GM23248 (cell line): ENCODE results near the gene LRCH4. TPM values are rescaled to one million over a fixed set of nuclear protein-coding genes. Genes with fewer than 3 reads are reported as not detected.

Experiments used
- DNase-seq: peaks from one replicate; pipeline ENCODE4 v3.0.0-alpha.2; 2015
- H2AFZ ChIP-seq: fragments of 200-600 bp; sonication (generic); 2 replicates; pipeline ENCODE4 v1.6.1; 2016; ENCODE audit warnings: antibody characterized with exemption
- H3F3A ChIP-seq: fragments of 200-600 bp; sonication (generic); 2 replicates; pipeline ENCODE4 v1.6.1; 2016; ENCODE audit warnings: mild to moderate bottlenecking, antibody characterized with exemption, mixed run types; ENCODE audit not compliant: insufficient read depth
- H3K27ac ChIP-seq: fragments of 200-600 bp; sonication (generic); 2 replicates; pipeline ENCODE4 v1.5.1; 2016; ENCODE audit warnings: mild to moderate bottlenecking
- H3K27me3 ChIP-seq: fragments of 200-600 bp; sonication (generic); replicated peaks from 2 replicates; pipeline ENCODE4 v1.6.1; 2016; ENCODE audit warnings: mild to moderate bottlenecking; ENCODE audit not compliant: insufficient read depth
- H3K36me3 ChIP-seq: fragments of 200-600 bp; sonication (generic); 2 replicates; pipeline ENCODE4 v1.6.1; 2016; ENCODE audit warnings: low read depth, mild to moderate bottlenecking
- H3K4me1 ChIP-seq: fragments of 200-600 bp; sonication (generic); 2 replicates; pipeline ENCODE4 v1.6.1; 2016; ENCODE audit warnings: mild to moderate bottlenecking; ENCODE audit not compliant: insufficient read depth
- H3K4me2 ChIP-seq: fragments of 200-600 bp; sonication (generic); one replicate; pipeline ENCODE4 v1.6.1; 2016; ENCODE audit warnings: mild to moderate bottlenecking; ENCODE audit not compliant: unreplicated experiment
- H3K4me3 ChIP-seq: fragments of 200-600 bp; sonication (generic); 2 replicates; pipeline ENCODE4 v1.5.1; 2016; ENCODE audit warnings: mild to moderate bottlenecking
- H3K79me2 ChIP-seq: fragments of 200-600 bp; sonication (generic); 2 replicates; pipeline ENCODE4 v1.6.1; 2016; ENCODE audit warnings: mild to moderate bottlenecking; ENCODE audit not compliant: insufficient read depth
- H3K9ac ChIP-seq: fragments of 200-600 bp; sonication (generic); 2 replicates; pipeline ENCODE4 v1.6.1; 2016; ENCODE audit warnings: mild to moderate bottlenecking
- H3K9me2 ChIP-seq: fragments of 200-600 bp; sonication (generic); 2 replicates; pipeline ENCODE4 v1.6.1; 2016; ENCODE audit warnings: mixed run types, mild to moderate bottlenecking, moderate library complexity; ENCODE audit not compliant: insufficient read depth
- H3K9me3 ChIP-seq: fragments of 200-600 bp; sonication (generic); one replicate; pipeline ENCODE4 v1.6.1; 2017; ENCODE audit warnings: low read depth
- H4K20me1 ChIP-seq: fragments of 200-600 bp; sonication (generic); 2 replicates; pipeline ENCODE4 v1.6.0; 2016; ENCODE audit not compliant: insufficient read depth
- EZH2 ChIP-seq: fragments of 200-600 bp; sonication (generic); IDR thresholded peaks from 2 replicates; pipeline ENCODE4 v1.6.1; 2018; ENCODE audit warnings: antibody characterized with exemption, mild to moderate bottlenecking; ENCODE audit not compliant: insufficient read depth, poor library complexity, severe bottlenecking
- EZH2phosphoT487 ChIP-seq: fragments of 200-600 bp; sonication (generic); IDR thresholded peaks from 2 replicates; pipeline ENCODE4 v1.6.1; 2018; ENCODE audit warnings: antibody characterized with exemption, moderate library complexity, mild to moderate bottlenecking, low read depth; ENCODE audit not compliant: insufficient read depth
- WGBS, 2 experiments: methylation state at CpG; one replicate each; pipeline ENCODE4 v1.1.6; 2015 to 2017; ENCODE audit warnings: low lambda C conversion rate in 2 of 2, low coverage in 1 of 2; ENCODE audit errors: missing lambda C conversion rate in 2 of 2; 5-methylcytosine and 5-hydroxymethylcytosine counted together
- in situ Hi-C: fragments of 300-500 bp; cut with MboI; formaldehyde crosslinking; loops from 2 replicates; pipeline ENCODE4 v1.15.0; 2020
- polyA plus RNA-seq: library from polyadenylated mRNA; unstranded; fragments of >200 nt; fragmentation: Nextera tagmentation; extraction: Ambion mirVana; gene quantifications from 2 replicates; pipeline ENCODE4 v1.2.1, GENCODE V29; 2016
- total RNA-seq: library from RNA; depleted of rRNA; stranded (reverse); fragments of >200 nt; shearing (Covaris generic); gene quantifications from 2 replicates; pipeline ENCODE4 v1.2.3, GENCODE V29; 2014

The LRCH4 gene
- total and polyA plus RNA-seq, 2 experiments from 2014 or later, result 12.9 to 13.6 TPM

GRCh38 chr7:100607111-100607510 is 21.2 kb upstream of the LRCH4 start:
- TF ChIP-seq EZH2, result no peak
- no peak for TF ChIP-seq EZH2phosphoT487
- H3K4me1 ChIP-seq, result no peaks in the 10 kb centered on the region
- H3F3A ChIP-seq, result peaks cover 29% of the 10 kb centered on the region
- no peak overlapping the region for H2AFZ ChIP-seq
- H3K27ac ChIP-seq, result no peak overlapping the region
- no peak overlapping the region for H3K9ac ChIP-seq
- in situ Hi-C loops, result no loop called here
- WGBS, 2 experiments, result 70 to 90% methylated on average over 8 of the region's 8 CpGs
- H3K27me3 ChIP-seq, result no peaks in the 10 kb centered on the region
- 0 out of 2 replicates have a peak, but pooled peaks cover 6% of the 10 kb centered on the region for H3K79me2 ChIP-seq
- no peaks in the 10 kb centered on the region for H4K20me1 ChIP-seq
- H3K4me2 ChIP-seq, result no peak overlapping the region
- peaks cover 3% of the 10 kb centered on the region; the same call in 1 of the 2 replicates for H3K36me3 ChIP-seq
- H3K9me3 ChIP-seq, result no peaks in the 10 kb centered on the region
- H3K9me2 ChIP-seq, result no peaks in the 10 kb centered on the region
- DNase-seq, result peak; percentile 46
- H3K4me3 ChIP-seq, result no peak overlapping the region

- Histone ChIP-seq H3K4me2 (no peak overlapping the region), H2AFZ (no peak overlapping the region), H3K27me3 (no peaks in the 10 kb centered on the region), H3F3A (peaks cover 29% of the 10 kb centered on the region), H3K27ac (no peak overlapping the region), H3K9me2 (no peaks in the 10 kb centered on the region), H3K4me3 (no peak overlapping the region), H3K9me3 (no peaks in the 10 kb centered on the region), H4K20me1 (no peaks in the 10 kb centered on the region), H3K79me2 (0 out of 2 replicates have a peak, but pooled peaks cover 6% of the 10 kb centered on the region), H3K36me3 (peaks cover 3% of the 10 kb centered on the region; the same call in 1 of the 2 replicates), H3K9ac (no peak overlapping the region), H3K4me1 (no peaks in the 10 kb centered on the region)
- WGBS, 2 experiments, result 94 to 96% methylated on average over 11 to 12 of the region's 12 CpGs
- no peak for DNase-seq
- TF ChIP-seq EZH2phosphoT487 (no peak), EZH2 (no peak)
- in situ Hi-C loops, result no loop called here
Observed at GRCh38 chr7:100606313-100606712, 20.4 kb upstream of the LRCH4 start.

DNA sequence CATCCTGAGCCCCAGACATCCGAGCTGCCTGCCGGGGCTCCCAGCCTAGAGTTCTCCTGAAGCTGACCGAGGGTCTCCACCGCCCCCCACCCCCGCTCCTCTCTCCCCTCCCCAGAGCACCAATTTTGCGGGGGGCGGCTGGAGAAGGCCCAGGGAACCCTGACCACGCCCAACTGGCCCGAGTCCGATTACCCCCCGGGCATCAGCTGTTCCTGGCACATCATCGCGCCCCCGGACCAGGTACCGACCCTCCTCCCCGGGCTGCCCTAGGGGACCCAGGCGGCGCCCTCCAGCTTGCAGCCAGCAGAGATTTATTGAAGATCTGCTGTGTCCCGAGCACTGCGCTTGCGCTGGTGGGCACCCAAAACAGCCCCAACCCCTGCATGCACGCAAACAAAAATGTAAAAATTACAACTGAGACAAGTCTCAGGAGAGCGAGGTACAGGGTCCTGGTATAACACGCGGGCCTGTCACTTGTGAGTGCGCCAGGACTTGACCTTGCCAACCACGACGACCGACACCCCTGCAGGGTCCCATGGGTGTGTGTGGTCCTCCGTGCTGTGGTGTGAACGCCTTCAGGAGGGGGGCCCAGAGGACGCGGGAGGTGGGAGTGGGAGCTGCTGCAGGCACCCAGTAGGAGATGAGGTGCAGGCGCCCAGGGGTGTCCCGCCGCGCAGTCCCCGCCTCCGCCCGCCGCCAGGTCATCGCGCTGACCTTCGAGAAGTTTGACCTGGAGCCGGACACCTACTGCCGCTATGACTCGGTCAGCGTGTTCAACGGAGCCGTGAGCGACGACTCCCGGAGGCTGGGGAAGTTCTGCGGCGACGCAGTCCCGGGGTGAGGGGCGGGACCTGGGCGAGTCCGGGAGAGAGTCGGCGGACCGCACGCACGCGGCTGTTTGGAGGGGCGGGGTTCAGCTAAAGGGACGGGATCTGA is 19.3 kb upstream of the LRCH4 start:
- Histone ChIP-seq H4K20me1 (no peaks in the 10 kb centered on the region), H3K9ac (peak overlapping the region; percentile 45), H3K4me1 (no peaks in the 10 kb centered on the region), H3F3A (peaks cover 23% of the 10 kb centered on the region; the same call in 1 of the 2 replicates), H3K4me2 (peak overlapping the region; percentile 79), H3K9me2 (no peaks in the 10 kb centered on the region), H3K27ac (no peak overlapping the region), H3K4me3 (peak overlapping the region; percentile 86), H3K9me3 (no peaks in the 10 kb centered on the region), H3K36me3 (peaks cover 3% of the 10 kb centered on the region; the same call in 1 of the 2 replicates), H3K27me3 (no peaks in the 10 kb centered on the region), H2AFZ (peak overlapping the region; percentile 56; the same call in 1 of the 2 replicates), H3K79me2 (0 out of 2 replicates have a peak, but pooled peaks cover 6% of the 10 kb centered on the region)
- in situ Hi-C loops, result no loop called here
- WGBS, 2 experiments, result 64 to 77% methylated on average over 27 to 66 of the region's 68 CpGs
- no peak for TF ChIP-seq EZH2
- no peak for TF ChIP-seq EZH2phosphoT487
- no peak for DNase-seq

GRCh38 chr7:100604028-100604975 is 18.4 kb upstream of the LRCH4 start:
- Histone ChIP-seq H3F3A (peaks cover 23% of the 10 kb centered on the region; the same call in 1 of the 2 replicates), H3K9me3 (no peaks in the 10 kb centered on the region), H3K79me2 (0 out of 2 replicates have a peak, but pooled peaks cover 6% of the 10 kb centered on the region), H3K27me3 (no peaks in the 10 kb centered on the region), H2AFZ (peak overlapping the region; percentile 56), H3K4me2 (peak overlapping the region; percentile 96), H3K27ac (peak overlapping the region; percentile 66), H3K9ac (peak overlapping the region; percentile 79), H3K4me3 (peak overlapping the region; percentile 86), H3K4me1 (no peaks in the 10 kb centered on the region), H3K9me2 (no peaks in the 10 kb centered on the region), H3K36me3 (peaks cover 3% of the 10 kb centered on the region; the same call in 1 of the 2 replicates), H4K20me1 (no peaks in the 10 kb centered on the region)
- DNase-seq, result peak; percentile 76
- 1 to 3% methylated on average over 19 to 67 of the region's 70 CpGs for WGBS, 2 experiments
- TF ChIP-seq EZH2phosphoT487 (no peak), EZH2 (no peak)
- in situ Hi-C loops, result no loop called here
